Testis (tissue), 2 donors: ENCODE results near the gene ATP4B.

ENCODE experiments used
- POLR2A ChIP-seq: fragments of 450-650 bp; IDR thresholded peaks from one replicate; pipeline ENCODE4 v1.6.1; 2017; ENCODE audit warnings: antibody characterized with exemption, mild to moderate bottlenecking, moderate library complexity
- TF ChIP-seq, protein P1 (sequence below), 3 experiments: fragments of 450-650 bp in 2 of 3; fragments of 200-600 bp in 1 of 3; sonication (generic) in 1 of 3; IDR thresholded peaks; one replicate each; pipeline ENCODE4 v1.5.1; 2016 to 2019; ENCODE audit warnings: antibody characterized with exemption in 3 of 3, mild to moderate bottlenecking in 2 of 3, moderate library complexity in 1 of 3

GRCh38 chr13:113629866-113630265 is 28.1 kb downstream of the ATP4B start:
- TF ChIP-seq, protein P1, sequence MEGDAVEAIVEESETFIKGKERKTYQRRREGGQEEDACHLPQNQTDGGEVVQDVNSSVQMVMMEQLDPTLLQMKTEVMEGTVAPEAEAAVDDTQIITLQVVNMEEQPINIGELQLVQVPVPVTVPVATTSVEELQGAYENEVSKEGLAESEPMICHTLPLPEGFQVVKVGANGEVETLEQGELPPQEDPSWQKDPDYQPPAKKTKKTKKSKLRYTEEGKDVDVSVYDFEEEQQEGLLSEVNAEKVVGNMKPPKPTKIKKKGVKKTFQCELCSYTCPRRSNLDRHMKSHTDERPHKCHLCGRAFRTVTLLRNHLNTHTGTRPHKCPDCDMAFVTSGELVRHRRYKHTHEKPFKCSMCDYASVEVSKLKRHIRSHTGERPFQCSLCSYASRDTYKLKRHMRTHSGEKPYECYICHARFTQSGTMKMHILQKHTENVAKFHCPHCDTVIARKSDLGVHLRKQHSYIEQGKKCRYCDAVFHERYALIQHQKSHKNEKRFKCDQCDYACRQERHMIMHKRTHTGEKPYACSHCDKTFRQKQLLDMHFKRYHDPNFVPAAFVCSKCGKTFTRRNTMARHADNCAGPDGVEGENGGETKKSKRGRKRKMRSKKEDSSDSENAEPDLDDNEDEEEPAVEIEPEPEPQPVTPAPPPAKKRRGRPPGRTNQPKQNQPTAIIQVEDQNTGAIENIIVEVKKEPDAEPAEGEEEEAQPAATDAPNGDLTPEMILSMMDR (IDR thresholded peaks at IDR 0.05), result no peak
- no peak for TF ChIP-seq POLR2A
